Fibroblast of upper back skin (primary cell): ENCODE results near the gene OR52M1.

Experiments used
- DNase-seq: peaks from one replicate; pipeline ENCODE4 v3.0.0-alpha.2; 2013

Gene OR52M1

GRCh38 chr11:4576880-4577279, 31.9 kb downstream of the OR52M1 start:
- DNase-seq: no peak

GRCh38 chr11:4577761-4578160, 32.8 kb downstream of the OR52M1 start:
- DNase-seq: no peak

GRCh38 chr11:4578624-4579023, 33.6 kb downstream of the OR52M1 start:
- DNase-seq: no peak

- no peak for DNase-seq
These were observed 35.1 kb downstream of the OR52M1 start for GRCh38 chr11:4580124-4580523.

- no peak for DNase-seq
These were observed 36.5 kb downstream of the OR52M1 start, which contains the start of gene OR52I2 for GRCh38 chr11:4581443-4581842. OR52I2 (plus strand) TSS chr11:4581743.

GRCh38 chr11:4589017-4589416, 44.0 kb downstream of the OR52M1 start:
- DNase-seq: no peak

GRCh38 chr11:4593739-4594138, 48.7 kb downstream of the OR52M1 start, which contains the start of gene OR52I1:
OR52I1 (plus strand) TSS chr11:4594039; CDS start chr11:4594039, 0 bp downstream.
- DNase-seq: no peak
